Stimulated activated naive CD8-positive, alpha-beta T cell treated with anti-CD3 and anti-CD28 coated beads, Interleukin-15, Interleukin-2, amounts not matched to agents 100 ng/mL and 50 ng/mL, for 24 hours (primary cell): ENCODE data around the gene COX8C.

Experiments
- H3K27ac Mint-ChIP-seq: one replicate; pipeline ENCODE4 v1.8.0; 2021; ENCODE audit warnings: mild to moderate bottlenecking, mixed read lengths
- H3K27me3 Mint-ChIP-seq: one replicate; pipeline ENCODE4 v1.8.0; 2021; ENCODE audit warnings: mixed read lengths
- H3K36me3 Mint-ChIP-seq: one replicate; pipeline ENCODE4 v1.8.0; 2021; ENCODE audit warnings: low read depth, mixed read lengths
- H3K4me1 Mint-ChIP-seq: one replicate; pipeline ENCODE4 v1.8.0; 2021; ENCODE audit warnings: low read depth, mixed read lengths
- H3K4me3 Mint-ChIP-seq: one replicate; pipeline ENCODE4 v1.8.0; 2021; ENCODE audit warnings: mild to moderate bottlenecking, mixed read lengths
- H3K9me3 Mint-ChIP-seq: one replicate; pipeline ENCODE4 v1.8.0; 2021; ENCODE audit warnings: mixed read lengths

COX8C gene

DNA sequence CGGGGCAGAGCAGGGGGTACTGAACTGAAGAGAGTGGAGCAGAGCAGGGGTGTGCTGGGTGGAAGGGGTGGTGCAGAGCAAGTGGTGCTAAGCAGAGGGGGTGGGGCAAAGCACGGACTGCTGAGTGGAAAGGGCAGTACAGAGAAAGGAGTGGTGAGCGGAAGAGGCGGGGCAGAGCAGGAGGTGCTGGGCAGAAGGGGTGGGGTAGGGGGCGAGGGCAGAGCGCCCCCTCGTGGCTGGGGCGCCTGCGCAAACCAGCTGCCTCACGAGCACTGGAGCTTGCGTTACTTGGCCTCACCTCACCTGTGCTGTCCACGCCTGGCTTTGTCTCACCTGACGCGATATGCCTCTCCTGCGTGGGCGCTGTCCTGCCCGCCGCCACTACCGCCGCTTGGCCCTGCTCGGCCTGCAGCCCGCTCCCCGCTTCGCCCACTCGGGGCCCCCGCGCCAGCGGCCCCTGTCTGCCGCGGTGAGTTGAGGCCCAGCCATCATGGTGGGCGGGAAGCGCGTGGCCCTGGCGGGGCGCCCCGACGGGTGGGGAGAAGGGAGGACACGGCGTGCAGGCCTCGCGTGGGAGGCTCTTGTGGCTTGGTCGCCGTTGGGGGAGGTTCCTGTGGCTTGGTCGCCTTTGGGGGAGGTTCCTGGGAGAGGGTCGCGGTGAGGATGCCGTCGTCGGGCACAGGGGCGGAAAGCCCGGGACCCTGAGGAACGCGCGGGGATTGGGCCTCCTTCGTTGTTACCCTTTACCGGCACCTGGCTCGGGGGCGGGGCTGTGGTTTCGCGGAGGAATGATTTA, at the start of gene COX8C:
Gene COX8C (plus strand): TSS at position 257 of the 796 bp plus-strand sequence. CDS start 87 bp downstream, at position 344.
- Mint-ChIP-seq H3K36me3 (no peaks in the 10 kb centered on the region), H3K27ac (no peak within 1 kb of the TSS), H3K9me3 (peaks cover 6% of the 10 kb centered on the region), H3K27me3 (peaks cover 3% of the 10 kb centered on the region), H3K4me1 (no peaks in the 10 kb centered on the region), H3K4me3 (no peak within 1 kb of the TSS)

- Mint-ChIP-seq H3K4me1 (peaks cover 14% of the 10 kb centered on the region), H3K9me3 (no peaks in the 10 kb centered on the region), H3K36me3 (peaks cover 8% of the 10 kb centered on the region), H3K27me3 (no peaks in the 10 kb centered on the region), H3K4me3 (no peak overlapping the region), H3K27ac (no peak overlapping the region)
These were observed 47.6 kb upstream of the COX8C start for GRCh38 chr14:93299416-93299815.

GRCh38 chr14:93299866-93300265, 47.1 kb upstream of the COX8C start:
- Mint-ChIP-seq H3K27ac (no peak overlapping the region), H3K4me1 (peaks cover 14% of the 10 kb centered on the region), H3K27me3 (no peaks in the 10 kb centered on the region), H3K9me3 (no peaks in the 10 kb centered on the region), H3K36me3 (peaks cover 4% of the 10 kb centered on the region), H3K4me3 (no peak overlapping the region)

DNA sequence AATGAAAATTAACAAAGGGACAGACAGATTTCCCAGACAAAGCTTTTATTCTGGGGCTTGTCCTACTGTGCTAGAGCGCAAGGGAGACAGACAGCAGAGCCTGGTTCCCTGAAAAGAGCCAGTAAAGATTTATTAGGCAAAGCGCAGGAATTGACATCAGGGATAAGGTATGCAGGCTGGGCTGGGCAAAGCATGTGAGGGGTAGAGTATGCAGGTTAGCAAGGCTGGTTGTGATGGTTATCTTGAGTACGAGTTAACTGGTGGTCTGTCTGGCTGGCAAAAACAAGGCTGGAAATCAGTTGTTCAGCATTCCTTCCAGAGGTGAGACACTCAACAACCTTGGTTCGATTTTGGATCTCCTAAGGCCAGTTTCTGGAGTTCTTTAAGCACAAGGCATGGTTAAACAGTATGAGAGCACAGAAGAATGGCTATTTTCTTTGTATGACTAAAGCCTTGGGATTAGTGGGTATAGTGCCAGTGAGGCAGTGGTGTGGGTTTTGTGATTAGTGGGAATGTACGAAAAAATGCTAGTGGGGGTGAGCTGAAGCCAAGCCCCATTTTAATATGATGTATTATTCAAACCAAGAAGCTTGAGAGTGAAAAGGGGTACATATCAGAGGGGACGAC, 45.0 kb upstream of the COX8C start:
- no peak overlapping the region for H3K27ac Mint-ChIP-seq
- H3K4me3 Mint-ChIP-seq: no peak overlapping the region
- H3K36me3 Mint-ChIP-seq: no peaks in the 10 kb centered on the region
- H3K9me3 Mint-ChIP-seq: no peaks in the 10 kb centered on the region
- H3K27me3 Mint-ChIP-seq: no peaks in the 10 kb centered on the region
- peaks cover 20% of the 10 kb centered on the region for H3K4me1 Mint-ChIP-seq

DNA sequence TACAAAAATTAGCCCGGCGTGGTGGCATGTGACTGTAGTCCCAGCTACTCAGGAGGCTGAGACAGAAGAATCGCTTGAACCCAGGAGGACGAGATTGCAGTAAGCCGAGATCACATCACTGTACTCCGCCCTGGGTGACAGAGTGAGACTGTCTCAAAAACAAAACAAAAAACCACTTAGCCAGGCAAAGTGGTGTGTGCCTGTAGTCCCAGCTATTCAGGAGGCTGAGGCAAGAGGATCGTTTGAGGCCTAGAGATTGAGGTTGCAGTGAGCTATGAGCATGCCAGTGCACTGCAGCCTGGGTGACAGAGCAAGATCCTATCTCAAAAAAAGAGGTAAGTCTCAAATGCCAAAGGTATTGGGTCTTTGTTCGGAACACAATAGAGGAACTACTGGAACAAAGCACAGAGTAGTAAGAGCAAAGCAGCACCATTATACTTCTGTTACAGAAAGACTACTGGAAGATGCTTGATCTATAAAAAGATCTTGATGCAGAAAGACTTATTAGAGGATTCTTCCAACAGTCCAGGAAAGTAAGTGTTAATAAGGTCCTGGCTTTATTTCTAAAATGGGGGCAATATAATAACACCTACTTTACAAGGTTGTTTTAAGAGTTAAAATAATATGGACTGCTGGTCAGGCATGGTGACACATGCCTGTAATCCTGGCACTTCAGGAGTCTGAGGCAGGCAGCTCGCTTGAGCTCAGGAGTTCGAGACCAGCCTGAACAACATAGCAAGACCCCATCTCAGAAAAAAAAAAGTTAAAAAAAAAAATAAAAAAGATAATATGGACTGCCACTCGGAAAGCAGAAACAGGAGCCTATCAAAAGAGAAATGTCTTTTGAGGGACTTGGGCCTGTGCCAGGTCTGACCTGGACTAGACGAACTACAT, 44.0 kb upstream of the COX8C start:
- Mint-ChIP-seq H3K27me3 (no peaks in the 10 kb centered on the region), H3K4me1 (peaks cover 27% of the 10 kb centered on the region), H3K9me3 (no peaks in the 10 kb centered on the region), H3K4me3 (no peak overlapping the region), H3K36me3 (no peaks in the 10 kb centered on the region), H3K27ac (no peak overlapping the region)

- Mint-ChIP-seq H3K4me3 (no peak overlapping the region), H3K36me3 (no peaks in the 10 kb centered on the region), H3K9me3 (no peaks in the 10 kb centered on the region), H3K27me3 (no peaks in the 10 kb centered on the region), H3K27ac (no peak overlapping the region), H3K4me1 (peaks cover 26% of the 10 kb centered on the region)
These were observed 43.3 kb upstream of the COX8C start for GRCh38 chr14:93303659-93304058.

GRCh38 chr14:93304771-93305170, 42.2 kb upstream of the COX8C start:
- Mint-ChIP-seq H3K27me3 (no peaks in the 10 kb centered on the region), H3K4me1 (peaks cover 26% of the 10 kb centered on the region), H3K4me3 (no peak overlapping the region), H3K9me3 (no peaks in the 10 kb centered on the region), H3K27ac (no peak overlapping the region), H3K36me3 (no peaks in the 10 kb centered on the region)

DNA sequence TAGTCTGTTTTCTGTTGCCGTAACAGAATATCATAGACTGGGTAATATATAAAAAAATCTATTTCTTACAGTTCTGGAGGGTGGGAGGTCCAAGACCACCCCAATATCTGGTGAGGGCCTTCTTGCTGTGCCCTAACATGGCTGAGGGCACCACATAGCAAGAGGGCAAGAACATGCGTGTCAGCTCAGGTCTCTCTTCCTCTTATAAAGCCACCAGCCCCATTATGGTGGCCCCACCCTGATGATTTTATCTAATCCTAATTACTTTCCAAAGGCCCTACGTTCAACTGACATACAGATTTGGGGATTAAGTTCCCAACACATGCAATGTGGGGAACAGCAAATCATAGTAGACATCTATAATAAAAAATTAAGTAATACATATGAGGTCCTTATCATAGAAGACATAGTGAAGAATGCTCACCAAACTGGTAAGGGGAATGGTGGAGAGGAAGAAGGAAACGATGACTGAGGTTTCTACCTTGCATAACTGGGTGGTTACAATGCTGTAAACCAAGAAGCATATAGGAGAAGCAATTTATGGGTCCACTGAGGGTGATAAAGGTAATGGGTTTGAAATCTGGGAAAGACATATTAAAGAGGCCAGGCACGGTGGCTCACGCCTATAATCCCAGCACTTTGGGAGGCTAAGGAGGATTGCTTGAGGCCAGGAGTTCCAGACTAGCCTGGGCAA, 41.1 kb upstream of the COX8C start:
- peak overlapping the region; percentile 14 for H3K27ac Mint-ChIP-seq
- no peaks in the 10 kb centered on the region for H3K36me3 Mint-ChIP-seq
- no peaks in the 10 kb centered on the region for H3K9me3 Mint-ChIP-seq
- no peaks in the 10 kb centered on the region for H3K27me3 Mint-ChIP-seq
- H3K4me1 Mint-ChIP-seq: peaks cover 26% of the 10 kb centered on the region
- H3K4me3 Mint-ChIP-seq: no peak overlapping the region

DNA sequence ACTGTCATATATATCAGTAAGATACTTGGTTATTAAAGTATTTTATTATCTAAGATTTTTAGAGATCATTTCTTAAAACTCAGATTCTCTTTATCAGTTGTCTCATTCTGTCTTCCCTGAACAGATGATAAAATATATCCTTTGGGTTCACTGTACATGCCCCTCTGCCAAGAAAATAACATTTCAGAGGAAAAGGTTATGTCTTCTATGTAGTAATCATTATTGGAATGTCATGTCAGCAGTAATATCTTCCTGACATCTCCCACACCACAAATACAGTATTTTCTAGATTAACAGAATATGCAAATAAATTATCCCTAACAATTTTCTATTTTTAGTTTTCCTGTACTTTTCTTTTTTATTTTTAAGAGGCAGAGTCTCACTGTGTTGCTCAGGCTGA, 40.2 kb upstream of the COX8C start:
- H3K4me3 Mint-ChIP-seq: no peak overlapping the region
- no peak overlapping the region for H3K27ac Mint-ChIP-seq
- H3K4me1 Mint-ChIP-seq: peaks cover 26% of the 10 kb centered on the region
- H3K9me3 Mint-ChIP-seq: no peaks in the 10 kb centered on the region
- no peaks in the 10 kb centered on the region for H3K36me3 Mint-ChIP-seq
- H3K27me3 Mint-ChIP-seq: no peaks in the 10 kb centered on the region

DNA sequence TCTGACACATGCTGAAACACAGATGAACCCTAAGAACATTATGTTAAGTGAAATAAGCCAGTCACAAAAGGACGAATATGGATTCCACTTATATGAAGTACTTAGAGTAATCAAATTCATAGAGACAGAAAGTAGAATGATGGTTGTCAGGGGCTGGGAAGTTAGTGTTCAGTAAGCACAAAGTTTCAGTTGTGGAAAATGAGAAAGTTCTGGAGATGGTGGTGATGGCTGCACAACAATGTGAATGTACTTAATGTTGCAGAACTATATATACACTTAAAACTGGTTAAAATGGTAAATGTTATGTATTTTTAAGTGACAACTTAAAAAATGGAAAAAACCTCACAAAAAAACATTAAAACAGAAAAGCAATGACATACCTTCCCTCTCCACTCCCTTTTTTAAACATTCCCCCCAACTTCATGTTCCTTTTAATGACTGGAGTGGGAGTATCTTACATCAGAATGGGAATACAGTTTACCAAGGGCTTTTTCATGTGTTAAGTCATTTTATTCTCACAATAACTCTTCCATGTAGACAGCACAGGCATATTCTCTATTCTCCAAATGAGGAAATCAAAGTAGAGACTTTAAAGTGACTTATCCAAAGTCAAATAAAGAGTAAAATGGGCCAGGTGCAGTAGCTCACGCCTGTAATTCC, 38.2 kb upstream of the COX8C start:
- no peaks in the 10 kb centered on the region for H3K9me3 Mint-ChIP-seq
- H3K4me3 Mint-ChIP-seq: no peak overlapping the region
- H3K4me1 Mint-ChIP-seq: peaks cover 26% of the 10 kb centered on the region
- no peaks in the 10 kb centered on the region for H3K27me3 Mint-ChIP-seq
- H3K36me3 Mint-ChIP-seq: no peaks in the 10 kb centered on the region
- H3K27ac Mint-ChIP-seq: no peak overlapping the region

DNA sequence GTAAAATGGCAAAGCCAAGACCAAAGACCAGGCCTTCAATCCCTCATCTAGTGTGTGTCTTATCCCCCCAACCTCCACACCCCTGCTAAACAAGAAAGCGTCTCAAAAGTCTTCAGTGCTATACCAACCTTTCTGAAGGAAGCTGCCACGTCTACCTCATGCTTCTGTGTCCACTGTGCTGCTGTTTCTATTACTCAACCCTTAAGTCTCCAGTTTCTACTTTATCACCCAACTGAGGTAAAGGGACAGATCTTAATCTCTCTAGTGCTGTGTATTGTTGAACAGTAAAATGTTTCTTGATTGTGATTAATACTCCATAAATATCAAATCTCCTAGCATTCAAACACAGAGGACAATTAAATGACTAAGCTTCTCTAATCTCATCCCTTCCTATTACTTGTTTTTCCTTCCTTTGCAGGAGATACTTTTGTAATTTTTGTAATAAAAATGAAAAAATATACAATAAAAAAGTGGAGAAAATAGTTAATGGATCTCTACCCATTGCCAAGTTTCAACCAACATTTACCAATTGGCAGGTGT, 37.5 kb upstream of the COX8C start:
- no peak overlapping the region for H3K4me3 Mint-ChIP-seq
- no peaks in the 10 kb centered on the region for H3K27me3 Mint-ChIP-seq
- no peak overlapping the region for H3K27ac Mint-ChIP-seq
- H3K4me1 Mint-ChIP-seq: peaks cover 26% of the 10 kb centered on the region
- H3K9me3 Mint-ChIP-seq: no peaks in the 10 kb centered on the region
- no peaks in the 10 kb centered on the region for H3K36me3 Mint-ChIP-seq

DNA sequence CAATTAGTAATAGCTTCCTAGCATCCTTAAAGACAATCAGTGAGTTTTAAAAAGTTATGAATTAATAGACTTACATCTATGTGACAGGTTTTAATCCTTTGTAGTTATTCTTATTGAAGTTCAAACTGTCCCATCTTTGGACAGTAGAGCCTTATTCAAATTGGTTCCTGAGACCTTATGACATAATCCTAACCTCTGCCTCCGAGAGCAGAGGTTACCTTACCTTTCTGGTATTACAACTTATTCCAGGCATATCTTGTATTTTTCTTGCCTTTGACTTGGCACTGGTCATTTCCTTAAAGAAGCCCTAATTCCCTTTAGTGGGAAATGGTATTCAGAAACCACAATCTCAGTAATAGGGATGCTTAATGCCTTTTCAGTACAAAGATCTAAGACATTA, 35.9 kb upstream of the COX8C start:
- no peaks in the 10 kb centered on the region for H3K36me3 Mint-ChIP-seq
- H3K27ac Mint-ChIP-seq: no peak overlapping the region
- H3K4me3 Mint-ChIP-seq: no peak overlapping the region
- H3K27me3 Mint-ChIP-seq: no peaks in the 10 kb centered on the region
- no peaks in the 10 kb centered on the region for H3K9me3 Mint-ChIP-seq
- H3K4me1 Mint-ChIP-seq: peaks cover 24% of the 10 kb centered on the region

DNA sequence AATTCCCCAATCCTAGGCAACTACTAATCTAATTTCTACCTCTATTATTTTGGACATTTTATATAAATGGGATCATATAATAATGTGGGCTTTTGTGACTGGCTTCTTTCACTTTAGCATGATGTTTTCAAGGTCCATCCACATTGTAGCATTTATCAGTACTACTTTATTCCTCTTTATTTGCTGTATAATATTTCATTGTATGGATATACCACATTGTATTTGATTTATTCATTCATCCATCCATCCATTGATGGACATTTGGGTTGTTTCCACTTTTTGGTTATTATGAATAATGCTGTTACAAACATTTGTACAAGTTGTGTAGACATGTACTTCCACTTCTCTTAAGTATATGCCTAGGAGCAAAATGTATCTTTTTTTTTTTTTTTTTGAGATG, 31.4 kb upstream of the COX8C start:
- H3K9me3 Mint-ChIP-seq: no peaks in the 10 kb centered on the region
- H3K27me3 Mint-ChIP-seq: no peaks in the 10 kb centered on the region
- no peak overlapping the region for H3K4me3 Mint-ChIP-seq
- H3K36me3 Mint-ChIP-seq: peaks cover 5% of the 10 kb centered on the region
- no peak overlapping the region for H3K27ac Mint-ChIP-seq
- H3K4me1 Mint-ChIP-seq: peaks cover 24% of the 10 kb centered on the region

DNA sequence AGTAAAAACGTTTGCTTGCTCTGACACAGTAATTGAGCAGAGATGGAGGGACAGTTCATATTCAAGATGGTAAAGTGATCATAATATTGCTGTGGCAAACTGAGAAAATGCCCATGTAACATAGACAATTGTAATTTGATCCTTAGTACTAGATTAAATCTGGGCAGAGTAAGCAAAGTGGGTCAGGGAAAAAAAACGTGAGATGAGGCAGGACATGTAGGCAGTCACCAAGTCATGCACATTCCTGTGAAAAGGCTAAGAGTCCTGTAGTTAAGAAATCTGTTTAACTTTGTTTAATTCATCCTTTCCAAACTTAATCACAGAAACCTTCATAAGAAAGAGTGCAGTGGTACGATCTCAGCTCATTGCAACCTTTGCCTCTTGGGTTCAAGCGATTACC, 30.3 kb upstream of the COX8C start:
- H3K4me1 Mint-ChIP-seq: peaks cover 25% of the 10 kb centered on the region
- no peaks in the 10 kb centered on the region for H3K9me3 Mint-ChIP-seq
- H3K27ac Mint-ChIP-seq: no peak overlapping the region
- H3K36me3 Mint-ChIP-seq: peaks cover 10% of the 10 kb centered on the region
- no peaks in the 10 kb centered on the region for H3K27me3 Mint-ChIP-seq
- no peak overlapping the region for H3K4me3 Mint-ChIP-seq
